Stimulated activated CD8-positive, alpha-beta memory T cell treated with anti-CD3 and anti-CD28 coated beads, Interleukin-4, amount 100 ng/mL, for 24 hours (primary cell): ENCODE results near the gene EMC1.
"Not testable (repeated sequence)": the region's sequence is repeated elsewhere in the genome, so short reads cannot be mapped to it uniquely, and the experiment has no call there.

ENCODE experiments used
- DNase-seq: peaks from one replicate; pipeline ENCODE4 v3.0.0-alpha.2; 2020; ENCODE audit warnings: low read depth

The EMC1 gene

GRCh38 chr1:19190468-19190867, 60.9 kb downstream of the EMC1 start:
- DNase-seq: no peak

- no peak for DNase-seq
Observed at GRCh38 chr1:19189270-19189669, 62.1 kb downstream of the EMC1 start.

- no peak for DNase-seq
Observed at GRCh38 chr1:19187852-19188251, 63.5 kb downstream of the EMC1 start.

- no peak for DNase-seq
Observed at GRCh38 chr1:19186001-19186400, 65.3 kb downstream of the EMC1 start.

- no peak for DNase-seq
Observed at GRCh38 chr1:19182223-19182622, 69.1 kb downstream of the EMC1 start.

GRCh38 chr1:19180265-19180657, 71.1 kb downstream of the EMC1 start:
- not testable (repeated sequence) for DNase-seq

- no peak for DNase-seq
Observed at GRCh38 chr1:19179597-19180264, 71.6 kb downstream of the EMC1 start.

GRCh38 chr1:19178734-19179398, 72.5 kb downstream of the EMC1 start:
- no peak for DNase-seq

- DNase-seq: no peak
Observed at GRCh38 chr1:19177811-19178210, 73.5 kb downstream of the EMC1 start.

- DNase-seq: no peak
Observed at GRCh38 chr1:19169642-19170041, 81.7 kb downstream of the EMC1 start.

- DNase-seq: no peak
Observed at GRCh38 chr1:19167140-19167539, 84.2 kb downstream of the EMC1 start.

- DNase-seq: no peak
Observed at GRCh38 chr1:19166066-19166465, 85.3 kb downstream of the EMC1 start.
